Thyroid gland (tissue), 4 donors: ENCODE results near the gene THAP11. TPM values are rescaled to one million over a fixed set of nuclear protein-coding genes. Genes with fewer than 3 reads are reported as not detected.

Experiments
- DNase-seq, 2 donors: peaks; one replicate each; pipeline ENCODE4 v3.0.0-alpha.2; 2019
- H3K27ac ChIP-seq, 3 donors: fragments of 200-600 bp; sonication (generic); 1 replicate in 2 of 3; 2 replicates in 1 of 3; pipeline ENCODE4 v1.5.1; 2016 to 2019; ENCODE audit warnings: mild to moderate bottlenecking in 1 of 3, moderate library complexity in 1 of 3
- H3K27me3 ChIP-seq: fragments of 200-600 bp; sonication (generic); one replicate; pipeline ENCODE4 v1.5.1; 2019
- H3K36me3 ChIP-seq, 2 donors: fragments of 200-600 bp; sonication (generic); one replicate each; pipeline ENCODE4 v1.5.1; 2016 to 2019
- H3K4me1 ChIP-seq, 2 donors: fragments of 200-600 bp; sonication (generic); one replicate each; pipeline ENCODE4 v1.5.1; 2017 to 2019
- H3K4me3 ChIP-seq, 3 donors: fragments of 200-600 bp; sonication (generic); replicated peaks in 1 of 3; 1 replicate in 2 of 3; 2 replicates in 1 of 3; pipeline ENCODE4 v1.5.1; 2016; ENCODE audit warnings: mild to moderate bottlenecking in 1 of 3
- H3K9me3 ChIP-seq: fragments of 200-600 bp; sonication (generic); one replicate; pipeline ENCODE4 v1.5.1; 2017
- CTCF ChIP-seq, 6 experiments: fragments of 200-600 bp in 3 of 6; fragments of 450-650 bp in 3 of 6; sonication (generic) in 3 of 6; IDR thresholded peaks; one replicate each; pipeline ENCODE4 v1.5.1; 2016 to 2019; ENCODE audit warnings: antibody characterized with exemption in 6 of 6, mild to moderate bottlenecking in 2 of 6, inconsistent platforms in 1 of 6, moderate library complexity in 1 of 6
- POLR2A ChIP-seq, 2 donors: fragments of 450-650 bp; IDR thresholded peaks; one replicate each; pipeline ENCODE4 v1.6.1; 2017; ENCODE audit warnings: antibody characterized with exemption in 2 of 2, mild to moderate bottlenecking in 2 of 2, moderate library complexity in 1 of 2
- WGBS, 2 donors: methylation state at CpG; one replicate each; pipeline ENCODE4 v1.1.5; 2017; 5-methylcytosine and 5-hydroxymethylcytosine counted together
- intact Hi-C: fragments of 100-400 bp; cut with DNase I; formaldehyde crosslinking; loops from one replicate; pipeline ENCODE4 v1.15.1; 2023
- total RNA-seq, 4 donors: library from RNA; depleted of rRNA; stranded (reverse); fragments of >200 nt; gene quantifications; one replicate each; pipeline ENCODE4 v1.2.3, GENCODE V29; 2016

Gene THAP11
- total RNA-seq, 4 donors from 2014 or later, result 53.5 to 79.0 (median 67.8) TPM

GRCh38 chr16:67820608-67821259, 21.4 kb upstream of the THAP11 start:
- no peaks in the 10 kb centered on the region for H3K9me3 ChIP-seq
- intact Hi-C loops, result no loop called here
- no peak overlapping the region for H3K4me3 ChIP-seq
- H3K4me1 ChIP-seq, result no peaks in the 10 kb centered on the region
- no peak for TF ChIP-seq POLR2A (IDR thresholded peaks at IDR 0.05)
- H3K36me3 ChIP-seq, result no peaks in the 10 kb centered on the region
- WGBS, 2 donors, result 95 to 96% methylated on average over 8 to 10 of the region's 11 CpGs
- no peaks in the 10 kb centered on the region for H3K27me3 ChIP-seq
- no peak overlapping the region for H3K27ac ChIP-seq
- DNase-seq, result no peak

GRCh38 chr16:67822511-67822910, 19.6 kb upstream of the THAP11 start:
- WGBS, 2 donors, result 85 to 96% methylated on average over 2 of the region's 2 CpGs
- Histone ChIP-seq H3K9me3 (no peaks in the 10 kb centered on the region), H3K4me3 (no peak overlapping the region), H3K27me3 (no peaks in the 10 kb centered on the region), H3K4me1 (no peaks in the 10 kb centered on the region), H3K27ac (no peak overlapping the region), H3K36me3 (no peaks in the 10 kb centered on the region)
- TF ChIP-seq CTCF (IDR thresholded peaks at IDR 0.05) (no peak), POLR2A (IDR thresholded peaks at IDR 0.05) (no peak)
- intact Hi-C loops, result no loop called here
- no peak for DNase-seq

GRCh38 chr16:67825119-67825518, 17.0 kb upstream of the THAP11 start:
- H3K4me3 ChIP-seq, result no peak overlapping the region
- H3K27ac ChIP-seq, result no peak overlapping the region
- TF ChIP-seq POLR2A (IDR thresholded peaks at IDR 0.05) (no peak), CTCF (IDR thresholded peaks at IDR 0.05) (no peak)
- no peaks in the 10 kb centered on the region for H3K9me3 ChIP-seq
- no peaks in the 10 kb centered on the region for H3K27me3 ChIP-seq
- intact Hi-C loops, result no loop called here
- no peaks in the 10 kb centered on the region for H3K4me1 ChIP-seq
- 76 to 80% methylated on average over 5 of the region's 8 CpGs for WGBS, 2 donors
- peaks cover 4 to 10% of the 10 kb centered on the region in 2 donors for H3K36me3 ChIP-seq
- DNase-seq, result no peak

GRCh38 chr16:67825906-67826305, 16.2 kb upstream of the THAP11 start:
- no peak overlapping the region for H3K4me3 ChIP-seq
- TF ChIP-seq POLR2A (IDR thresholded peaks at IDR 0.05), result no peak
- no peak for TF ChIP-seq CTCF (IDR thresholded peaks at IDR 0.05)
- H3K36me3 ChIP-seq, result peaks cover 4 to 14% of the 10 kb centered on the region in 2 donors
- no peaks in the 10 kb centered on the region for H3K27me3 ChIP-seq
- no peaks in the 10 kb centered on the region for H3K4me1 ChIP-seq
- 97 to 100% methylated on average over 1 to 7 of the region's 14 CpGs for WGBS, 2 donors
- DNase-seq, result no peak
- H3K27ac ChIP-seq, result no peak overlapping the region
- no peaks in the 10 kb centered on the region for H3K9me3 ChIP-seq
- intact Hi-C loops, result no loop called here

GRCh38 chr16:67828651-67829050, 13.5 kb upstream of the THAP11 start:
- intact Hi-C loops, result no loop called here
- Histone ChIP-seq H3K36me3 (peaks cover 8 to 14% of the 10 kb centered on the region in 2 donors), H3K27me3 (no peaks in the 10 kb centered on the region), H3K4me3 (no peak overlapping the region), H3K4me1 (peaks cover 8% of the 10 kb centered on the region in 2 donors), H3K27ac (no peak overlapping the region), H3K9me3 (no peaks in the 10 kb centered on the region)
- TF ChIP-seq POLR2A (IDR thresholded peaks at IDR 0.05), result no peak
- TF ChIP-seq CTCF (IDR thresholded peaks at IDR 0.05), result no peak
- DNase-seq, result no peak
- 96 to 100% methylated on average over 1 to 4 of the region's 4 CpGs for WGBS, 2 donors
